ENCODE measurements around the gene MCF2L2.

DNA sequence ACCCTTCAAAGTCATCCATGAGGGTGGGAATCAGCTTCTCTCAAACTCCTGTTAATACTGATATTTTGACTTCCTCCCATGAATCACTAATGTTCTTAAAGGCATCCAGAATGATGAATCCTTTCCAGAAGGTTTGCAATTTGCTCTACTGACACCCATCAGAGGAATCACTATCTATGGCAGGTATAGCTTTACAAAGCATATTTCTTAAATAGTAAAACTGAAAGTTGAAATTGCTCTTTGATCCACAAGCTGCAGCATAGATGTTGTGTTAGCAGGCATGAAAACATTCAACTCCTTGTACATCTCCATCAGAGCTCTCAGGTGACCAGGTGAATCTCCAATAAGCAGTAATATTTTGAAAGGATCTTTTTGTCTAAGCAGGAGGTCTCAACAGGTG, 109.0 kb downstream of the MCF2L2 start:
- TF ChIP-seq ZNF274 (IDR thresholded peaks at IDR 0.05; ENCODE audit: low read depth, low read length) (no peak), YY1 (IDR thresholded peaks at IDR 0.05; ENCODE audit: insufficient read depth, insufficient read length) (no peak)

Data from NT2/D1 (cell line).